OCI-LY7 (cell line): ENCODE results near the gene UBL4A. TPM values are rescaled to one million over a fixed set of nuclear protein-coding genes. Genes with fewer than 3 reads are reported as not detected.

ENCODE experiments used
- BruUV-seq: library from RNA; stranded (reverse); fragments of 400-500 nt; replicated peaks from 2 replicates; lab custom pipeline; 2021; lab: Mats Ljungman, UMichigan
- CTCF ChIA-PET: fragments of 300-600 bp; sonication (Branson Sonifier 250); formaldehyde crosslinking; loops from one replicate; lab custom pipeline; 2022; ENCODE audit warnings: antibody characterized with exemption; ENCODE audit not compliant: unreplicated experiment; lab: Charles Lee
- POLR2A ChIA-PET: fragments of 300-600 bp; sonication (Branson Sonifier 250); formaldehyde crosslinking; loops from one replicate; lab custom pipeline; 2022; ENCODE audit warnings: antibody characterized with exemption; lab: Charles Lee
- DNase-seq: peaks from one replicate; pipeline ENCODE4 v3.0.0-alpha.2; 2015; ENCODE audit warnings: low spot score
- H2AFZ ChIP-seq: fragments of 200-600 bp; sonication (generic), shearing (Covaris generic); 2 replicates; pipeline ENCODE4 v1.6.1; 2014; ENCODE audit warnings: mild to moderate bottlenecking, antibody characterized with exemption, low read length, moderate library complexity
- H3K27ac ChIP-seq: fragments of 200-600 bp; sonication (generic); 2 replicates; pipeline ENCODE4 v1.5.1; 2014; ENCODE audit warnings: mixed run types, low read depth, mild to moderate bottlenecking, moderate library complexity, low read length, inconsistent platforms; ENCODE audit not compliant: poor library complexity, severe bottlenecking
- H3K36me3 ChIP-seq: fragments of 200-600 bp; sonication (generic); 2 replicates; pipeline ENCODE4 v1.6.1; 2014; ENCODE audit warnings: mild to moderate bottlenecking, antibody characterized with exemption, low read length, moderate library complexity, mixed read lengths; ENCODE audit not compliant: insufficient read depth
- H3K4me1 ChIP-seq: fragments of 200-600 bp; sonication (generic); 2 replicates; pipeline ENCODE4 v1.5.1; 2014; ENCODE audit warnings: mild to moderate bottlenecking, low read length; ENCODE audit not compliant: insufficient read depth, poor library complexity, severe bottlenecking
- H3K4me2 ChIP-seq: fragments of 200-600 bp; sonication (generic); 2 replicates; pipeline ENCODE4 v1.6.1; 2014; ENCODE audit warnings: mild to moderate bottlenecking, low read length
- H3K4me3 ChIP-seq: fragments of 200-600 bp; sonication (generic); 2 replicates; pipeline ENCODE4 v1.5.1; 2014; ENCODE audit warnings: mild to moderate bottlenecking, low read depth, low read length; ENCODE audit not compliant: poor library complexity, severe bottlenecking
- H3K79me2 ChIP-seq: fragments of 200-600 bp; sonication (generic); 2 replicates; pipeline ENCODE4 v1.6.1; 2016; ENCODE audit warnings: low read depth, mild to moderate bottlenecking, low read length, moderate library complexity, mixed read lengths; ENCODE audit not compliant: insufficient read depth
- H3K9me2 ChIP-seq: fragments of 200-600 bp; sonication (generic); 2 replicates; pipeline ENCODE4 v1.6.1; 2016; ENCODE audit warnings: mild to moderate bottlenecking, low read length, mixed read lengths; ENCODE audit not compliant: insufficient read depth
- H3K9me3 ChIP-seq: fragments of 200-600 bp; sonication (generic); 2 replicates; pipeline ENCODE4 v1.6.1; 2014; ENCODE audit warnings: mild to moderate bottlenecking, mixed run types, low read length, mixed read lengths
- H4K20me1 ChIP-seq: fragments of 200-600 bp; sonication (generic); 2 replicates; pipeline ENCODE4 v1.6.1; 2014; ENCODE audit warnings: mild to moderate bottlenecking, antibody characterized with exemption, low read length, moderate library complexity, mixed read lengths; ENCODE audit not compliant: insufficient read depth
- CTCF ChIP-seq: fragments of 200-600 bp; sonication (generic); conservative IDR thresholded peaks from 2 replicates; pipeline ENCODE4 v1.5.1; 2014; ENCODE audit warnings: mild to moderate bottlenecking, antibody characterized with exemption, low read length, moderate library complexity, mixed read lengths
- EZH2phosphoT487 ChIP-seq: fragments of 200-600 bp; sonication (generic); IDR thresholded peaks from 2 replicates; pipeline ENCODE4 v1.6.1; 2018; ENCODE audit warnings: low read depth, borderline replicate concordance, mild to moderate bottlenecking, mixed run types, antibody characterized with exemption, low read length, moderate library complexity, mixed read lengths
- intact Hi-C: fragments of 100-400 bp; cut with micrococcal nuclease; formaldehyde crosslinking; loops from one replicate; pipeline ENCODE4 v1.10.0; 2022; ENCODE audit not compliant: unreplicated experiment
- total RNA-seq, 2 experiments: library from RNA; depleted of rRNA in 1 of 2; stranded (reverse); fragments of >200 nt in 1 of 2; shearing (Covaris generic) in 1 of 2; gene quantifications; 2 replicates each; pipeline ENCODE4 v1.2.3, GENCODE V29; 2014 to 2022

UBL4A gene
- total RNA-seq, 2 experiments from 2014 or later, result 49.7 to 89.9 TPM

- no peaks in the 10 kb centered on the region for H3K9me3 ChIP-seq
- no peaks in the 10 kb centered on the region for H3K36me3 ChIP-seq
- TF ChIP-seq EZH2phosphoT487 (no peak), CTCF (no peak)
- H3K4me1 ChIP-seq, result no peaks in the 10 kb centered on the region
- H3K9me2 ChIP-seq, result no peaks in the 10 kb centered on the region
- H3K4me3 ChIP-seq, result no peak overlapping the region
- POLR2A ChIA-PET, result no interaction called here
- no peaks in the 10 kb centered on the region for H3K79me2 ChIP-seq
- CTCF ChIA-PET, result no interaction called here
- H3K27ac ChIP-seq, result no peak overlapping the region
- no peak for DNase-seq
- intact Hi-C loops, result no loop called here
- H3K4me2 ChIP-seq, result no peak overlapping the region
- H4K20me1 ChIP-seq, result no peaks in the 10 kb centered on the region
- no peak overlapping the region for H2AFZ ChIP-seq
- BruUV-seq, result no TSS peak
Measured at GRCh38 chrX:154465601-154466000, 20.8 kb downstream of the UBL4A start.

GRCh38 chrX:154464806-154465365, 21.5 kb downstream of the UBL4A start:
- Histone ChIP-seq H3K9me2 (no peaks in the 10 kb centered on the region), H3K4me2 (no peak overlapping the region), H4K20me1 (no peaks in the 10 kb centered on the region), H3K36me3 (no peaks in the 10 kb centered on the region), H3K4me1 (no peaks in the 10 kb centered on the region), H3K9me3 (no peaks in the 10 kb centered on the region), H3K4me3 (no peak overlapping the region), H3K79me2 (no peaks in the 10 kb centered on the region), H3K27ac (no peak overlapping the region), H2AFZ (no peak overlapping the region)
- ChIA-PET CTCF (no interaction called here), POLR2A (no interaction called here)
- no TSS peak for BruUV-seq
- DNase-seq, result no peak
- intact Hi-C loops, result no loop called here
- no peak for TF ChIP-seq CTCF
- no peak for TF ChIP-seq EZH2phosphoT487

- no peaks in the 10 kb centered on the region for H3K9me3 ChIP-seq
- H4K20me1 ChIP-seq, result no peaks in the 10 kb centered on the region
- no peak for TF ChIP-seq EZH2phosphoT487
- TF ChIP-seq CTCF, result no peak
- no peaks in the 10 kb centered on the region for H3K36me3 ChIP-seq
- no peak for DNase-seq
- H3K4me3 ChIP-seq, result no peak overlapping the region
- ChIA-PET POLR2A (no interaction called here), CTCF (interaction anchor here (0.6 kb wide), 1 partner anchor 900 kb away, joined by 6 read pairs; no protein-coding TSS in a partner anchor)
- H3K9me2 ChIP-seq, result no peaks in the 10 kb centered on the region
- BruUV-seq, result no TSS peak
- no peak overlapping the region for H2AFZ ChIP-seq
- no peak overlapping the region for H3K27ac ChIP-seq
- intact Hi-C loops, result no loop called here
- H3K4me1 ChIP-seq, result peaks cover 5% of the 10 kb centered on the region
- no peaks in the 10 kb centered on the region for H3K79me2 ChIP-seq
- H3K4me2 ChIP-seq, result no peak overlapping the region
Measured at GRCh38 chrX:154463611-154464220, 22.7 kb downstream of the UBL4A start.
